ENCODE measurements around the gene FRY.

Gene FRY

DNA sequence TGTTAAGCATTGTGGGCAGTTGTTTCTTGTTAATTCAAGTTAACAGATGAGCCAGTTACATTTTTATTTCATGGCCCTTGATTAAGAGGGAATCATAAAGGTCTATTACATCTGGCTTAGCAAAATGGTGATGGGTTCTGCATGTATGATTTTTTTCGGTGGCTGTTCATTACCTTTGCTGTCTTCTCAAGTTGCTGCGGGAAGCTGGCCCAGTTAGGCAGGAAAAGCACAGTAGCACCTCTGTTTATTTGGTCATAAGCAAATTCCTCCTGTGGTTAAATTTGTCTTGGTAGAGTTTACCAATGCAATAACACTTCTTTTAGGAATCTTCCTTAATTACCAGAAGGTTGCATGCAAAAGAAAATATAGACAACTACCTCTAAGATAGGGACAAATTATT lies 104.5 kb downstream of the FRY start:
- no peak for DNase-seq

DNA sequence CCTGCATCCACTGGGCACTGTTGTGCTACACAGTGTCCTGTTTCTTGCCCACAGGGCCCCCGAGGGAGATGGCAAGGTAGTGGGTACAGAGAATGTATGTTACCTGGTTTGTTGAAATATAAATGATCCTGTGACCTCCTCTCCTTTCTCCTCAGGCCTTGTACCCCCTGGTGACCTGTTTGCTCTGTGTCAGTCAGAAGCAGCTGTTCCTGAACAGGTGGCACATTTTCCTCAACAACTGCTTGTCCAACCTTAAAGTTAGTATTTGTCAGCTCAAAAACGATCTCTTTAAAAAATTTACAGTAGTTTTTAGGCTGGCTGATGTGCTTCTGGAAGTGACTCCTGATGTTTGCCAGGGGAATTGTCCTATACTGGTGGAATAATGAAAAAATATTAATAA lies 105.1 kb downstream of the FRY start:
- DNase-seq: no peak

DNA sequence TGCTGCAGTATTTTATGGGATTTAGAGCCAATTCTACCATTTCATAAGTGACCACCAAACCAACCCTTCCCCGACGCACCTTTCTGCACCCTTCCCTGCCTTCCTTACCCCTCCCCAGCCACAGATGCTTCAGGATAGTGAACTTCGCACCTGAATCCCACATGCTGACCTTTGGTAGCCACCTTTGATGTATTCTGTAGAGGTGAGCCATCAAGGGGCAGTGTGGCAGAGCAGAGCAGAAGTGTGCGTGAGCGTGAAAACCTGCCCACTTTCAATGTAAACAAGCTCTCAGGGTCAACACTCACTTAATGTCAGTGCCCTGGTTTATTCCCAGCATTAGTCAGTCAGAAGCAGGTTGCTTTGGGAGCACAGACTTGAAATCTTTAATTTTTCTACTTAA lies 107.7 kb downstream of the FRY start:
- no peak for DNase-seq

GRCh38 chr13:32140109-32140508 lies 108.5 kb downstream of the FRY start:
- no peak for DNase-seq

- no peak for DNase-seq
Measured at GRCh38 chr13:32141462-32141861, 109.9 kb downstream of the FRY start.

- no peak for DNase-seq
Measured at GRCh38 chr13:32142115-32142514, 110.5 kb downstream of the FRY start.

GRCh38 chr13:32142956-32143375 lies 111.4 kb downstream of the FRY start:
- DNase-seq: no peak

DNA sequence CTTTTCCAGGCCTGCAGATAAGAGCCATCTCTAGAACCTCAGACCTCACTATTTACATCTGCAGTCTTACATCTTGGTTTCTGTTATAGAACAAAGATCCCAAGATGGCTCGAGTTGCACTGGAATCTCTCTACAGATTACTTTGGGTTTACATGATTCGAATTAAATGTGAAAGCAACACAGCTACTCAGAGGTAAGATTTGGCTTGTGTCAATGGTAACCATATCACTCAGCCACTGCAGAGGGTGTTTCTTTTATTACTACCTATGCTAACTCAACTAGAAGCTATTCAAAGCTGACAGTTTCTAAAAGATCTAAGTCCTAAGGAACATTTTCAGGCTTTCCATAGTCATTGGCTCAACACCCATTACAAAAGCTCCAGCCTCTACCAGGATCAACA lies 115.6 kb downstream of the FRY start:
- DNase-seq: no peak

DNA sequence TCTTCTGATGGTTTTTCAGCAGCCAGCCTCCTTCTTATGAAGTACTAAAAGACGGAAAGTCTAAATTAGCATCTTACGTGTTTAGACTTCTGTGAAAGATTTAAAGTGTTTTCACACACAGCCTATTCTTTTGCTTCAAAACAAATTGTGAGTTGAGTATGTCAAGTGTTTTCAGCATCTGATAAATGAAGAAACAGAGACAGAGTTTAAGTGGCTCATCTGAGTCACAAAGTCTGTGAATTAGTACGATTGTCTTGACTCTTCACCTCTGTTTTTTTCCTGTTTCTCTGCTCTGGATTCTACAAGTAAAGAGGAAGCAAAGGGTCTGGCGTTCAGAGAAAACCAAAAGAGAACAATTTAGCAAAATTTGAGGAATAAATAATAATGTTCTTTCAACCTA lies 116.4 kb downstream of the FRY start:
- no peak for DNase-seq

- DNase-seq: no peak
Measured at GRCh38 chr13:32150239-32150638, 118.7 kb downstream of the FRY start.

DNA sequence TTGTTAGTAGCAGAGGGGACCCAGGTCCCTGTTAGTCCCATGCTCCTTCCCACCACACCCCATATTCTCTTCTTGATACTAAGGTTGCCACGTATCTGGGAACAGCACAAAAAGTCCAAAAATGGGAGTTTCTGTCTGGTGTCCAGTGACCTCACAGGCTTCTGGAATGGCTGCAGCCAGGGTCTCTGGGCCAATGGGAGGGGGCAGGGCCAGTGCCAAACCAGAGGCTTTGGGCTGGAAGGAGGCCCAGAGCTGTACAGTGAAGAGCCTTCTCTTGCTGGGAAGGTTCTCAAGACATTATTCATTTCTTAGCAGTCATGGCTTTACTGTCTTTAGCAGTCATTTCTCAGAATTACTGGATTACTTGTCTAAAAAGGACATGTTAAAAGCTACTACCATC lies 119.2 kb downstream of the FRY start:
- DNase-seq: no peak

DNA sequence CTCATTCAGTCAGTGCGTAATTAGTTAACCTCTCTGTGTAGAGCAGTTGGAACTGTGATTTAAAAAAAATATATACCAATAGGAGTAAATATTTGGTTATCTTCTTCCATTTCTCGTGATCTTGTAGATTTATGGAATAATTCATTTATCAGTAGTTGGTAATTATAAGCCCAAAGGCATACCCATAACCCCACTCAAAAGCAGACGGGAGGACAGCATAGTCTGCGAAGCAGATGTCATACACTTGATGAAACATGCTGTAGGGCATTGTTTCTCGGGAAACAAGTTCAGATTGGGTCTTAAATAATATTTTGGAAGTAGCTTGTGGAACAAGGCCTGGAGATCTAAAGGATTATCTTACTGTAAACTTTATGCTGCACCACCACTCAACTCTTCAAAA lies 119.7 kb downstream of the FRY start:
- no peak for DNase-seq

DNA sequence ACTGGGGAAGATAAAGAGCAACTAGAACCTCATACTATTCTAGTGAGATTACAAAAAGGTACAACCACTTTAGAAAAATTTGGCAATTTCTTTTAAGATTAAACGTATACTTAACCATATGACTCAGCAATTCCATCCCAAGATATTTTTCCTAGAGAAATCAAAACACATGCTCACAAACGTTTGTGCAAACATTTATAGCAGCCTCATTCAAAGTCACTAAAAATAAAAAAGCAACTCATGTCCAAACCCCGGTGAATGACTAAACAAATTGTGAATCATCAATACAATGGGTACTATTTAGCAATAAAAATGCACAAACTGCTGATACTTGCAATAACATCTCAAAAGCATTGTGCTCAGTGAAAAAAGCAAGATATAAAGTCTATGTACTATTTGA lies 121.5 kb downstream of the FRY start:
- DNase-seq: no peak

DNA sequence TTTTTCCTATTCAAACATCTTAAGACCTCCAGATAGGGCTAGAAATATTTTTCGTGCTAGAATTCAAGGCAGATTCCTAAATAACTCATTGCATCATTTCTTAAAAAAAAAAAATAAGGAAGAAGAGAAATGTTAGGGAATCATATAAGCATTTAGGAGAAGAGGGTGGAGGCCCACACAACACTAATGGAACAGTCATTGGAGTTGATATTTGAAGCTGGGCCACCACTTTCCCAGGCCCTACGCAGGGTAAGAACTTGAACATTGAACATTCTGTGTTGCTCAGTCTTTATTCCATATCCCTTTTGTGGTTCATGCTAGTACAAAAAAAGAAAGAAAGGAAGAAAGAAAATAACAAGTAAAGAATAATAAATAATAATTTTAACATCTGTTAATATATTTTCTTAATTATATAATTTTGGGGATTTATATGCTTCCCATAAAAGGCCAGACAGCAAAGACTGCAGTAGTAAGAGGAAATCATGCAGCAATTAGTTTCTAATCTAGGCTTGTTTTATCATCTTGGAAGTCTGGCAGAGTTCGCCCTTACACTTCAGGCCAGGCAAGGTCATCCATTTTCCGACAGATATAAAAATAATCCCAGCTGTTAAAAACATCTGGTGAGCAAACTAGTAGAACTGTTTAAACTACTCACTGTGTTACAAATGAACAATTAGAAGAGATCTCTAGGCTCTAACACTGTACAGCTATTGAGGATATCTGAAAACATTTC lies 127.7 kb downstream of the FRY start:
- DNase-seq: no peak

- DNase-seq: no peak
Measured at GRCh38 chr13:32162395-32163005, 130.9 kb downstream of the FRY start.

DNA sequence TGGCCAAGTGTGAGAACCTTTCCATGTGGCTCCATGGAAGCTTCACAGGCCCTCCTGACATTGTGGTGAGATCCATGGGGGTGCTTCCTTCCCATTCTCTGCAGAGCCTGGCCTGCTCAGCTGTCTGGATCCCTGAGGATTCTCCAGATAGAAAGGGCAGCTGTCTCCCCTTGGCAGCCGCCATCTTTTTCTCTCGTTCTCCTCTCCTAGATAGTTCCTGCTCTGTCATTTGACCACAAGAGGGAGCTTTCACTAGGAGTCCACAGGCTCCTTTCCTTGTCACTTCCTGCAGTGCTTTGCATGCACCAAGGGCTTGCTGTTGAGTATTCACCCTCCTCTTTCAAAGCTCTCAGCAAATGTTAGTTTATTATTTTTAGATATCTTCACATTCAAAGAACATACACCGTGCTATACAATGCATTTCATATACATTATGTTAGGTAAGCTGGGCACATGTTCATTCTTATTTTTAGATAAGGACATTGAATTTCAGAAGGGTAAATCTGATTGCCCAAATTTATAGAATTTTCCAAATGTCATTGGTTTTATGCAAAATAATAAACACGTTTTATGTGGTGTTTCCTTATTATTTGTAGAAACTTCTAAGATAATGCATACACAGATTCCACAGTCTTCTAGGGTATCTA lies 133.2 kb downstream of the FRY start:
- no peak for DNase-seq

DNA sequence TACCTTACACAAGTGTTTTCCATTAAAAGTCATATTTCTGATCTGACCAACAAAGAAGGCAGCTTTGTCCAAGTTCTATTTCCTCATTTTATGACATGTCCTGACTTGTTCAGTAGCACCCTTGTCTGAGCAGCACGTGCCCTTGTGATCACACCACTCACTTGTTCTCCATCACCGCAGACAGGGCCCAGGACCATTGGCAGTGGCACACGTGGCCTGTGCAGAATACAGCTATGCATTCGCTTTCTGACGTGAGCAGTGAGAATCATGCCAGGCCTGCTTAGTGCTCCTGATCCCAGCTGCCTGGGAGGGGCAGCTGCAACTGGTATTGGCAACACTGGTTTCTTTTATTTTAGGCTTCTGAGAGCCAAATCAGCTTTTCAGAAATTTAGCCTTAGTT lies 134.2 kb downstream of the FRY start:
- no peak for DNase-seq

DNA sequence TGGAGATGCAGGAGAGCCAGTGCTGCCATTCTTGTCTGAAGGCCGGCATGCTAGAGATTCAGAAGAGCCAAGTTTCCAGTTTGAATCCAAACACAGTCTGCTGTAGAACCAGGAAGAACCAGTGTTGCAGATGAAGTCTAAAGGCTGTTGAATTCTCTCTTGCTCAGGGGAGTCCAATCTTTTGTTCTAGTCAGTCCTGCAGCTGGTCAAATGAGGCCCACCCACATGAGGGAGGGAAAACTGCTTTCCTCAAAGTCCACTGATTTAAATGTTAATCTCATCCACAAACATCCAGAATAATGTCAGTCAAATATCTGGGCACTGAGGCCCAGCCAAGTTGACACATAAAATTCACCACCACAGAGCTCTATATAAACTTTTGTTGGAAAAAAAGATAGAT lies 136.6 kb downstream of the FRY start:
- no peak for DNase-seq

- DNase-seq: no peak
Measured at GRCh38 chr13:32170841-32171240, 139.3 kb downstream of the FRY start.

GRCh38 chr13:32173881-32174280 lies 142.3 kb downstream of the FRY start:
- DNase-seq: no peak

- no peak for DNase-seq
Measured at GRCh38 chr13:32174366-32174765, 142.8 kb downstream of the FRY start.

GRCh38 chr13:32175307-32175706 lies 143.7 kb downstream of the FRY start:
- DNase-seq: no peak

GRCh38 chr13:32175943-32176342 lies 144.4 kb downstream of the FRY start:
- no peak for DNase-seq

GRCh38 chr13:32176696-32177095 lies 145.1 kb downstream of the FRY start:
- no peak for DNase-seq

GRCh38 chr13:32178763-32179162 lies 147.2 kb downstream of the FRY start:
- no peak for DNase-seq
